Ammon's horn (tissue), 1 donor: ENCODE measurements around the gene SPAG7.

Source experiments
- DNase-seq: peaks from one replicate; pipeline ENCODE4 v3.0.0-alpha.2; 2016; ENCODE audit warnings: low spot score

The SPAG7 gene

GRCh38 chr17:4974115-4974670 is 6.6 kb upstream of the SPAG7 start:
- DNase-seq, result no peak

GRCh38 chr17:4973256-4974114 is 5.9 kb upstream of the SPAG7 start:
- DNase-seq, result no peak

- DNase-seq, result no peak
Observed at GRCh38 chr17:4972752-4973151, 5.1 kb upstream of the SPAG7 start.

- no peak for DNase-seq
Observed at GRCh38 chr17:4972322-4972721, 4.7 kb upstream of the SPAG7 start.

- DNase-seq, result no peak
Observed at GRCh38 chr17:4971826-4972225, 4.2 kb upstream of the SPAG7 start.

GRCh38 chr17:4970273-4970672 is 2.7 kb upstream of the SPAG7 start:
- DNase-seq, result no peak

GRCh38 chr17:4969551-4970173 is 2.0 kb upstream of the SPAG7 start:
- DNase-seq, result no peak

- DNase-seq, result no peak
Observed at GRCh38 chr17:4969047-4969550, 1.5 kb upstream of the SPAG7 start.

- no peak for DNase-seq
Observed at GRCh38 chr17:4968486-4969046, 949 bp upstream of the SPAG7 start.

GRCh38 chr17:4966844-4967538 is 626 bp downstream of the SPAG7 start:
- DNase-seq, result peak; percentile 100

- no peak for DNase-seq
Observed at GRCh38 chr17:4965311-4965986, 2.2 kb downstream of the SPAG7 start.

GRCh38 chr17:4960279-4960922 is 7.2 kb downstream of the SPAG7 start:
- no peak for DNase-seq

- DNase-seq, result no peak
Observed at GRCh38 chr17:4959261-4959965, 8.2 kb downstream of the SPAG7 start.

- no peak for DNase-seq
Observed at GRCh38 chr17:4958102-4958501, 9.5 kb downstream of the SPAG7 start.

- no peak for DNase-seq
Observed at GRCh38 chr17:4956493-4957061, 11.0 kb downstream of the SPAG7 start.

- no peak for DNase-seq
Observed at GRCh38 chr17:4955091-4955490, 12.5 kb downstream of the SPAG7 start.

- DNase-seq, result no peak
Observed at GRCh38 chr17:4953451-4953961, 14.1 kb downstream of the SPAG7 start.

GRCh38 chr17:4951486-4951885 is 16.1 kb downstream of the SPAG7 start:
- no peak for DNase-seq

- no peak for DNase-seq
Observed at GRCh38 chr17:4950746-4951204, 16.8 kb downstream of the SPAG7 start, which contains the start of gene ENO3. TSS of gene ENO3 (plus strand) at chr17:4951119. CDS start at chr17:4951830, 711 bp downstream.
